ENCODE results near the gene KRT83.

The KRT83 gene

GRCh38 chr12:52360106-52360662, 39.0 kb upstream of the KRT83 start:
- TF ChIP-seq CTCF (IDR thresholded peaks at IDR 0.05; ENCODE audit: insufficient read depth, low read depth, low read length, missing control alignments), result no peak
- no peak for DNase-seq (ENCODE audit: low read depth)

GRCh38 chr12:52359621-52360061, 38.4 kb upstream of the KRT83 start:
- no peak for DNase-seq (ENCODE audit: low read depth)
- no peak overlapping the region for H3K4me3 ChIP-seq (ENCODE audit: low read length)
- no peak for TF ChIP-seq CTCF (IDR thresholded peaks at IDR 0.05; ENCODE audit: insufficient read depth, low read depth, low read length, missing control alignments)

More at GRCh38 chr12:52360106-52360662, 39.0 kb upstream of the KRT83 start:
- no peak overlapping the region for H3K4me3 ChIP-seq (ENCODE audit: low read length)

GRCh38 chr12:52358575-52359350, 37.6 kb upstream of the KRT83 start:
- no peak for TF ChIP-seq CTCF (IDR thresholded peaks at IDR 0.05; ENCODE audit: insufficient read depth, low read depth, low read length, missing control alignments)
- DNase-seq (ENCODE audit: low read depth), result no peak
- H3K4me3 ChIP-seq (ENCODE audit: low read length), result no peak overlapping the region

DNA sequence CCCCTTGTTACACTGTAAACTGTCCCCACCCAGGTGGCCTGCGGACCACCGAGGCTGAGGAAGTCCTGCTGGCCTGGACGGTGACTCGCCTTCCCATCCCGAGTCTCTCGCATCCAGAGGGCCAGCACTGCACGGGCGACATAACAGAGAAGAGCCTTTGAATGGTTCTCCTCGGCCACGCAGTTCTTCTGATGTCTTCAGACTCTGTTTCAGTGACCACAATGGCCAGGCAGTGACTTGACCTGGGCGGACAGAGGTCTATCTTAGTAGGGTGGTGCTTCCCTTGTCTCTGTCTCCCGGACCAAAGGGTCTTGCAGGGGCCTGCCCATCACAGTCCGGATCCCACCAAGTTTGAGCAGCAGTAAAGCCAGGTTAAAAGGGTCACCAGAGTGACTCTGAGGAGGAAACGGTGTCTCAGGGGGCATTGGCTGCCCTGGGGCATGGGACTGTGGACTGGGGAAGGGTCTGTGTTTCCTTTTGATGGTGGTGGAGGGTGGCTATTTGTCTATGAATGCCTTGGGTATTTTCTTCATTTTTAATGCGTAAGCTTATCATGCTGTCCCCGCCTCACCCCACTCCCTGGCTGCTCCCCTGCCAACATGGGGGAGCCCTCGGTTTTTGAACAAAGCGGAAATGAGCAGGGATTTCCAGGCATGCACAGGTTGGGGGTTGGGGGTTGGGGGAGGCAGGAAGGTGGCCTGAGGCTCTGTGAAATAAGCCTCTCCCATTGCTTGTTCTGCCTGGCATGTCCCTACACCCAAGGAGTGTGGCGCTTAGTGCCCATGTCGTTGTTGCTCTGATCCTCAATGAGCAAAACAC, 35.8 kb upstream of the KRT83 start:
- TF ChIP-seq CTCF (IDR thresholded peaks at IDR 0.05; ENCODE audit: insufficient read depth, low read depth, low read length, missing control alignments), result no peak
- H3K4me3 ChIP-seq (ENCODE audit: low read length), result no peak overlapping the region
- no peak for DNase-seq (ENCODE audit: low read depth)

GRCh38 chr12:52356031-52356761, 35.0 kb upstream of the KRT83 start:
- no peak overlapping the region for H3K4me3 ChIP-seq (ENCODE audit: low read length)
- DNase-seq (ENCODE audit: low read depth), result no peak
- no peak for TF ChIP-seq CTCF (IDR thresholded peaks at IDR 0.05; ENCODE audit: insufficient read depth, low read depth, low read length, missing control alignments)

DNA sequence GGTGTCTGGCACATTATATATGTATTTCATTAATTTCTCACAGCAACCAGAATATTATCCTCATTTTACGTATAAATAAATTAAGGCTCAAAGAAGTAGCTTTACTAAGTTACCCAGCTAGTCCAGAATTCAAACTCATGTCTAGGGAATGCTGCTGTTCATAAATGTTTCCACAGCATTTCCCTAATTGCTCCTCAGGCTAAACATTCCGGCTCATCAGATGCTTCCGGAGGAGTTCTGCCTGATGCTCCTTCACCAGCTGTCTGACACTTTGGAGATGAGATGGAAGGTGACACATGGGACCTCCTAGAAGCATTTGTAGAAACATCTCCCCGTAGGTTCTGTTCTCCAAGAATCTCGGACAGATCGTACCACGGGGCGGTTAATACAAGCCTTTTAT, 34.0 kb upstream of the KRT83 start:
- no peak overlapping the region for H3K4me3 ChIP-seq (ENCODE audit: low read length)
- no peak for TF ChIP-seq CTCF (IDR thresholded peaks at IDR 0.05; ENCODE audit: insufficient read depth, low read depth, low read length, missing control alignments)
- DNase-seq (ENCODE audit: low read depth), result no peak
